ENCODE measurements around the gene MUC4. TPM values are rescaled to one million over a fixed set of nuclear protein-coding genes. Genes with fewer than 3 reads are reported as not detected.

Gene MUC4
- total and polyA plus RNA-seq, 10 of the 15 experiments (the other 5 are each of a cell fraction or from before 2014, with no cell fraction given), result 0.02 to 0.46 (median 0.27) TPM; not detected in 4

DNA sequence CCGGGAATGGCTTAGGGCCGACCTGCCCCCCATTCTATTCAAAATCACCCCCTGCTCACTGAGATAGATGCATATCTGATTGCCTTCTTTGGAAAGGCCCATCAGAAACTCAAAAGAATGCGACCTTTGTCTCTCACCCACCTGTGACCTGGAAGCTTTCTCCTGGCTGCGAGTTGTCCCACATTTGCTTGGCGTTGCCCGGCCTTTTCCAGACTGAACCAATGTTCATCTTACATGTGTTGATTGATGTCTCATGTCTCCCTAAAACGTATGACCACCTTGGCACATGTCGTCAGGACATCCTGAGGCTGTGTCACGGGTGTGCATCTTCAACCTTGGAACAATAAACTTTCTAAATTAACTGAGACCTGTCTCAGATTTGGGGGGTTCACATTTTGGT, 94.3 kb downstream of the MUC4 start:
- no peak for TF ChIP-seq ZNF24 (IDR thresholded peaks at IDR 0.05)
- TF ChIP-seq CREB1 (IDR thresholded peaks at IDR 0.05; ENCODE audit: low read depth), result no peak
- no peak for TF ChIP-seq TCF12 (IDR thresholded peaks at IDR 0.05; ENCODE audit: low read depth, low read length)
- TF ChIP-seq MEF2A (IDR thresholded peaks at IDR 0.05; ENCODE audit: insufficient read depth, low read depth, low read length), result no peak
- no peak for TF ChIP-seq HDGF (IDR thresholded peaks at IDR 0.05)
- no peak for TF ChIP-seq PAX8 (IDR thresholded peaks at IDR 0.05)
- TF ChIP-seq, protein P1, sequence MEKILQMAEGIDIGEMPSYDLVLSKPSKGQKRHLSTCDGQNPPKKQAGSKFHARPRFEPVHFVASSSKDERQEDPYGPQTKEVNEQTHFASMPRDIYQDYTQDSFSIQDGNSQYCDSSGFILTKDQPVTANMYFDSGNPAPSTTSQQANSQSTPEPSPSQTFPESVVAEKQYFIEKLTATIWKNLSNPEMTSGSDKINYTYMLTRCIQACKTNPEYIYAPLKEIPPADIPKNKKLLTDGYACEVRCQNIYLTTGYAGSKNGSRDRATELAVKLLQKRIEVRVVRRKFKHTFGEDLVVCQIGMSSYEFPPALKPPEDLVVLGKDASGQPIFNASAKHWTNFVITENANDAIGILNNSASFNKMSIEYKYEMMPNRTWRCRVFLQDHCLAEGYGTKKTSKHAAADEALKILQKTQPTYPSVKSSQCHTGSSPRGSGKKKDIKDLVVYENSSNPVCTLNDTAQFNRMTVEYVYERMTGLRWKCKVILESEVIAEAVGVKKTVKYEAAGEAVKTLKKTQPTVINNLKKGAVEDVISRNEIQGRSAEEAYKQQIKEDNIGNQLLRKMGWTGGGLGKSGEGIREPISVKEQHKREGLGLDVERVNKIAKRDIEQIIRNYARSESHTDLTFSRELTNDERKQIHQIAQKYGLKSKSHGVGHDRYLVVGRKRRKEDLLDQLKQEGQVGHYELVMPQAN (conservative IDR thresholded peaks at IDR 0.05), result no peak
- no peak for TF ChIP-seq POLR2AphosphoS5 (IDR thresholded peaks at IDR 0.05; ENCODE audit: low read length)
- TF ChIP-seq, protein P2, sequence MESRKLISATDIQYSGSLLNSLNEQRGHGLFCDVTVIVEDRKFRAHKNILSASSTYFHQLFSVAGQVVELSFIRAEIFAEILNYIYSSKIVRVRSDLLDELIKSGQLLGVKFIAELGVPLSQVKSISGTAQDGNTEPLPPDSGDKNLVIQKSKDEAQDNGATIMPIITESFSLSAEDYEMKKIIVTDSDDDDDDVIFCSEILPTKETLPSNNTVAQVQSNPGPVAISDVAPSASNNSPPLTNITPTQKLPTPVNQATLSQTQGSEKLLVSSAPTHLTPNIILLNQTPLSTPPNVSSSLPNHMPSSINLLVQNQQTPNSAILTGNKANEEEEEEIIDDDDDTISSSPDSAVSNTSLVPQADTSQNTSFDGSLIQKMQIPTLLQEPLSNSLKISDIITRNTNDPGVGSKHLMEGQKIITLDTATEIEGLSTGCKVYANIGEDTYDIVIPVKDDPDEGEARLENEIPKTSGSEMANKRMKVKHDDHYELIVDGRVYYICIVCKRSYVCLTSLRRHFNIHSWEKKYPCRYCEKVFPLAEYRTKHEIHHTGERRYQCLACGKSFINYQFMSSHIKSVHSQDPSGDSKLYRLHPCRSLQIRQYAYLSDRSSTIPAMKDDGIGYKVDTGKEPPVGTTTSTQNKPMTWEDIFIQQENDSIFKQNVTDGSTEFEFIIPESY (IDR thresholded peaks at IDR 0.05), result no peak
- TF ChIP-seq ESRRA (IDR thresholded peaks at IDR 0.05; ENCODE audit: low read length), result no peak
- H3K27me3 ChIP-seq (replicated peaks in 1 of 2; ENCODE audit: control insufficient read depth in 2 of 2, insufficient read depth in 2 of 2, low read length in 1 of 2), result no peaks in the 10 kb centered on the region
- no peaks in the 10 kb centered on the region for H3K36me3 ChIP-seq (ENCODE audit: control insufficient read depth in 2 of 2, insufficient read depth in 2 of 2, low read length in 1 of 2)
- H4K20me1 ChIP-seq (ENCODE audit: control insufficient read depth, insufficient read depth), result no peaks in the 10 kb centered on the region
- no peak overlapping the region for H3K9ac ChIP-seq (ENCODE audit: control insufficient read depth, insufficient read depth, low read length)
- H3K79me2 ChIP-seq (ENCODE audit: control insufficient read depth, insufficient read depth, low read length), result no peaks in the 10 kb centered on the region
- H2AFZ ChIP-seq (ENCODE audit: control insufficient read depth, low read depth, low read length), result no peak overlapping the region
- DNase-seq (ENCODE audit: low read depth, low spot score), result no peak
- ChIA-PET CTCF (interaction anchor here (1.0 kb wide), 1 partner anchor 133 kb away, joined by 3 read pairs; no protein-coding TSS in a partner anchor), RAD21 (ENCODE audit: unreplicated experiment) (no interaction called here), POLR2A (interaction anchor here (0.5 kb wide), 1 partner anchor 13 kb away, joined by 5 read pairs; no protein-coding TSS in a partner anchor), SMC1A (ENCODE audit: uncharacterized antibody, unreplicated experiment) (interaction anchor here (0.7 kb wide), 1 partner anchor 48 kb away, joined by 3 read pairs; no protein-coding TSS in a partner anchor)
- in situ Hi-C loops (cut with MboI), result no loop called here
- intact Hi-C loops (cut with micrococcal nuclease; ENCODE audit: unreplicated experiment), result loop anchor here (5.0 kb wide), 1 partner anchor 100 kb away; no protein-coding TSS in a partner anchor
- no peaks in the 10 kb centered on the region for H3K4me1 ChIP-seq (ENCODE audit: control insufficient read depth, insufficient read depth, low read length)
- 57% methylated on average over 9 of the region's 9 CpGs for WGBS (ENCODE audit: insufficient coverage, insufficient replicate concordance, low lambda C conversion rate, missing lambda C conversion rate)
- no peak for FAIRE-seq
- no peak overlapping the region for H3K4me3 ChIP-seq
- no peak overlapping the region for H3K27ac ChIP-seq (ENCODE audit: control insufficient read depth, insufficient read depth)
- no peak for ATAC-seq
- H3K9me3 ChIP-seq (replicated peaks; ENCODE audit: control insufficient read depth, insufficient read depth, low read length), result no peaks in the 10 kb centered on the region
- no peak overlapping the region for H3K4me2 ChIP-seq (ENCODE audit: control insufficient read depth, insufficient read depth)
- no TSS peak for BruUV-seq (replicated peaks)

Data from GM12878 (cell line).